Kidney (tissue), 14 donors: ENCODE data around the gene MBD3. TPM values are rescaled to one million over a fixed set of nuclear protein-coding genes. Genes with fewer than 3 reads are reported as not detected.

ENCODE experiments used
- DNase-seq, 5 donors: peaks; one replicate each; pipeline ENCODE4 v3.0.0-alpha.2; 2013 to 2020
- FAIRE-seq: peaks from 2 replicates; lab custom pipeline; 2012; peaks lifted over from hg19 to GRCh38; lab: Jason Lieb, UNC
- H3K27ac ChIP-seq, 2 donors: one replicate each; pipeline ENCODE4 v1.7.0; 2013; ENCODE audit warnings: low read depth in 2 of 2, low read length in 2 of 2, inconsistent platforms in 1 of 2
- H3K27me3 ChIP-seq: one replicate; pipeline ENCODE4 v1.7.1; 2013; ENCODE audit warnings: low read length, inconsistent platforms; ENCODE audit not compliant: control insufficient read depth, insufficient read depth
- H3K36me3 ChIP-seq, 3 donors: one replicate each; pipeline versions ENCODE4 v1.7.0 to v1.7.1; 2013; ENCODE audit warnings: low read length in 3 of 3, control low read depth in 1 of 3, inconsistent platforms in 1 of 3; ENCODE audit not compliant: insufficient read depth in 3 of 3, control insufficient read depth in 2 of 3
- H3K4me1 ChIP-seq, 3 donors: one replicate each; pipeline versions ENCODE4 v1.7.0 to v1.7.1; 2013; ENCODE audit warnings: low read length in 3 of 3, inconsistent platforms in 1 of 3, low read depth in 1 of 3; ENCODE audit not compliant: control insufficient read depth in 2 of 3, insufficient read depth in 2 of 3
- H3K4me3 ChIP-seq, 3 donors: one replicate each; pipeline versions ENCODE4 v1.7.0 to v1.8.1; 2013; ENCODE audit warnings: low read length in 3 of 3, control low read depth in 1 of 3, inconsistent platforms in 1 of 3
- H3K9ac ChIP-seq, 3 donors: one replicate each; pipeline versions ENCODE4 v1.7.0 to v1.7.1; 2013; ENCODE audit warnings: low read length in 3 of 3, control low read depth in 1 of 3, inconsistent platforms in 1 of 3
- H3K9me3 ChIP-seq, 3 donors: one replicate each; pipeline versions ENCODE4 v1.7.0 to v1.7.1; 2013; ENCODE audit warnings: low read length in 3 of 3, control low read depth in 1 of 3, inconsistent platforms in 1 of 3; ENCODE audit not compliant: control insufficient read depth in 2 of 3, insufficient read depth in 1 of 3
- intact Hi-C: fragments of 100-400 bp; cut with DNase I; formaldehyde crosslinking; loops from one replicate; pipeline ENCODE4 v1.11.1; 2022
- polyA plus RNA-seq: library from polyadenylated mRNA; stranded (reverse); fragments of 350-450 nt; fragmentation: Illumina TruSeq; extraction: RNeasy Lipid Tissue Mini Kit (QIAGEN cat#74804); gene quantifications from one replicate; pipeline ENCODE4 v1.2.3, GENCODE V29; 2014; ENCODE audit warnings: low read depth, low replicate concordance; ENCODE audit not compliant: insufficient read depth
- total RNA-seq: library from RNA; stranded (reverse); fragmentation: NEBNext Ultra II Directional; extraction: Animal tissue kit (Norgen Biotek cat#: 25700); gene quantifications from one replicate; pipeline ENCODE4 v1.2.1, GENCODE V29; 2021
- TF ChIP-seq, protein P1 (sequence below): IDR thresholded peaks from 3 replicates; pipeline ENCODE4 v1.5.1; 2012; ENCODE audit warnings: mild to moderate bottlenecking, moderate library complexity, borderline replicate concordance; ENCODE audit not compliant: insufficient read depth; ENCODE audit errors: extremely low read depth
- donor health status: control.
- donor health status: control.
- donor health status: control.
- donor health status: control.
- donor health status: control.
- donor health status: DM: yes; HTN: yes; CAD: no.
- donor health status: Normal renal cell carcinoma (clear cell type).

MBD3 gene
- total and polyA plus RNA-seq, 2 donors from 2014 or later = 62.5 to 76.1 TPM

DNA sequence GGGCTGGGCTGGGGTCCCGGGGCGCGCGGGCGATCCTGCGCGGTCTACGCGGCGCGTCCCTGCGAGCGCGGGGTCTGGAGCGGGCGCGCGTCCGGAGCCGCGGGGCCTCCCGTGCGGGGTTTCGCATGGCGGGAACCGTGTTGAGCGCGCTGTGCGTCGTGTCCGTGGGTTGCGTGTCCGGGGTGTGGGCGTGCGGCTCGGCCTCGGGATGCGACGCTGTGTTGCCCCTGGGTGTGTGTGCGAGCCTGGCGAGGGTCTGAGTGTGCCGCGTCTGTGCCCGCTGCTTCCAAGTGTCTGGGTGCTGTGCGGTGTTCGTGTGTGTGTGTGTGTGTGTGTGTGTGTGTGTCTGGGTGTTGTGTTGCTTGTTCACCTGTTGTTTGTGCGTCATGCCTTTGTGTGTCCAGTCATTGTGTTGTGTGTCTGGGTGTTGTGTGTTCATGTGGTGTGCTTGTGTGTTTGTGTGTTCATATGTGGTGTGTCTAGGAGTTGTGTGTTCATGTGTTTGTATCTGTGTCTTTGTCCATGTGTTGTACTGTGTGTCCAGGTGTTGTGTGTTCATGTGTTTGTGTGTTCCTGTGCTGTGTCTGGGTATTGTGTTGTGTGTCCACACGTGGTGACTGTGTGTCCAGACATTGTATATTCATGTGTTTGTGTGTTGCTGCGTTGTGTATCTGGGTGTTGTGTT lies 68.2 kb downstream of the MBD3 start:
- FAIRE-seq = no peak
- intact Hi-C loops = no loop called here

More for the DNA sequence above, 68.2 kb downstream of the MBD3 start:
- no peak for DNase-seq
- no peak overlapping the region for H3K9ac ChIP-seq
- TF ChIP-seq, protein P1, sequence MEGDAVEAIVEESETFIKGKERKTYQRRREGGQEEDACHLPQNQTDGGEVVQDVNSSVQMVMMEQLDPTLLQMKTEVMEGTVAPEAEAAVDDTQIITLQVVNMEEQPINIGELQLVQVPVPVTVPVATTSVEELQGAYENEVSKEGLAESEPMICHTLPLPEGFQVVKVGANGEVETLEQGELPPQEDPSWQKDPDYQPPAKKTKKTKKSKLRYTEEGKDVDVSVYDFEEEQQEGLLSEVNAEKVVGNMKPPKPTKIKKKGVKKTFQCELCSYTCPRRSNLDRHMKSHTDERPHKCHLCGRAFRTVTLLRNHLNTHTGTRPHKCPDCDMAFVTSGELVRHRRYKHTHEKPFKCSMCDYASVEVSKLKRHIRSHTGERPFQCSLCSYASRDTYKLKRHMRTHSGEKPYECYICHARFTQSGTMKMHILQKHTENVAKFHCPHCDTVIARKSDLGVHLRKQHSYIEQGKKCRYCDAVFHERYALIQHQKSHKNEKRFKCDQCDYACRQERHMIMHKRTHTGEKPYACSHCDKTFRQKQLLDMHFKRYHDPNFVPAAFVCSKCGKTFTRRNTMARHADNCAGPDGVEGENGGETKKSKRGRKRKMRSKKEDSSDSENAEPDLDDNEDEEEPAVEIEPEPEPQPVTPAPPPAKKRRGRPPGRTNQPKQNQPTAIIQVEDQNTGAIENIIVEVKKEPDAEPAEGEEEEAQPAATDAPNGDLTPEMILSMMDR = no peak
- H3K4me3 ChIP-seq = no peak overlapping the region
- H3K27ac ChIP-seq = no peak overlapping the region
- peaks cover 0 to 2% (median 0%) of the 10 kb centered on the region in 3 donors for H3K9me3 ChIP-seq
- peaks cover 9% of the 10 kb centered on the region for H3K27me3 ChIP-seq
- H3K4me1 ChIP-seq = peaks cover 0 to 4% (median 0%) of the 10 kb centered on the region in 3 donors
- no peaks in the 10 kb centered on the region for H3K36me3 ChIP-seq

Other genes with a start within 250 kb of the MBD3 start
- gene NDUFS7, start 209.0 kb downstream of the MBD3 start, total RNA-seq = 85.5 TPM
- gene NDUFS7, start 209.0 kb downstream of the MBD3 start, polyA plus RNA-seq = 265 TPM
- 16.3 TPM for gene GAMT, start 191.3 kb downstream of the MBD3 start, total RNA-seq
- 209 TPM for gene GAMT, start 191.3 kb downstream of the MBD3 start, polyA plus RNA-seq
- gene DAZAP1, start 185.3 kb downstream of the MBD3 start, total RNA-seq = 98.5 TPM
- gene DAZAP1, start 185.3 kb downstream of the MBD3 start, polyA plus RNA-seq = 47.7 TPM
- gene RPS15, start 154.5 kb downstream of the MBD3 start, total RNA-seq = 893 TPM
- gene RPS15, start 154.5 kb downstream of the MBD3 start, polyA plus RNA-seq = 1,823 TPM
- gene APC2, start 142.7 kb downstream of the MBD3 start, total RNA-seq = 0.25 TPM
- not detected for gene APC2, start 142.7 kb downstream of the MBD3 start, polyA plus RNA-seq
- gene C19orf25, start 113.7 kb downstream of the MBD3 start, total RNA-seq = 32.5 TPM
- 50.9 TPM for gene C19orf25, start 113.7 kb downstream of the MBD3 start, polyA plus RNA-seq
- gene PCSK4, start 102.5 kb downstream of the MBD3 start, total RNA-seq = 5.3 TPM
- gene PCSK4, start 102.5 kb downstream of the MBD3 start, polyA plus RNA-seq = 5.5 TPM
- 9.6 TPM for gene REEP6, start 101.7 kb downstream of the MBD3 start, total RNA-seq
- gene REEP6, start 101.7 kb downstream of the MBD3 start, polyA plus RNA-seq = 60.0 TPM
- 4.6 TPM for gene ADAMTSL5, start 79.8 kb downstream of the MBD3 start, total RNA-seq
- 1.4 TPM for gene ADAMTSL5, start 79.8 kb downstream of the MBD3 start, polyA plus RNA-seq
- not detected for gene PLK5, start 68.8 kb downstream of the MBD3 start, total RNA-seq
- not detected for gene PLK5, start 68.8 kb downstream of the MBD3 start, polyA plus RNA-seq
- 19.3 TPM for gene MEX3D, start 24.5 kb downstream of the MBD3 start, total RNA-seq
- gene MEX3D, start 24.5 kb downstream of the MBD3 start, polyA plus RNA-seq = 5.4 TPM
- gene UQCR11, start 12.6 kb upstream of the MBD3 start, total RNA-seq = 200 TPM
- gene UQCR11, start 12.6 kb upstream of the MBD3 start, polyA plus RNA-seq = 777 TPM
- 50.2 TPM for gene TCF3, start 59.8 kb upstream of the MBD3 start, total RNA-seq
- gene TCF3, start 59.8 kb upstream of the MBD3 start, polyA plus RNA-seq = 20.3 TPM
- gene ONECUT3, start 160.6 kb upstream of the MBD3 start, total RNA-seq = not detected
- not detected for gene ONECUT3, start 160.6 kb upstream of the MBD3 start, polyA plus RNA-seq
- 3.6 TPM for gene ATP8B3, start 219.4 kb upstream of the MBD3 start, total RNA-seq
- 0.24 TPM for gene ATP8B3, start 219.4 kb upstream of the MBD3 start, polyA plus RNA-seq